ENCODE results near the gene PPP1R12A.

The PPP1R12A gene

GRCh38 chr12:79765157-79765556, 169.7 kb downstream of the PPP1R12A start:
- no peak for DNase-seq

DNA sequence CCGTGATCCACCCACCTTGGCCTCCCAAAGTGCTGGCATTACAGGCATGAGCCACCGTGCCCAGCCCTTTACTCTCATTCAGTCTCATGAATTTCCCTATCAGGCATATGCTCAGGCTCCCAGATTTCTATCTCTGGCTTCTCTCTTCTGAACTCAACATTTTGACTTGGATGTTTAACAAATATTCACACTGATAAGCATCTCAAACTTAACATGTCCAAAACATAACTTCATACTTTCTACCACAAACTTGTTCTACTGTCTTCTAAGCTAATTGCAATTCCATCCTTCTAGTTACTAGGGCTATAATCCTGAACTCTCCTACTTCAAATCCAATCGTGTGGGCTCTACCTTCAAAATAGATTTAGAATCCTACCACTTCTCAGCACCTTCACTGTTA, 170.3 kb downstream of the PPP1R12A start:
- DNase-seq = no peak

DNA sequence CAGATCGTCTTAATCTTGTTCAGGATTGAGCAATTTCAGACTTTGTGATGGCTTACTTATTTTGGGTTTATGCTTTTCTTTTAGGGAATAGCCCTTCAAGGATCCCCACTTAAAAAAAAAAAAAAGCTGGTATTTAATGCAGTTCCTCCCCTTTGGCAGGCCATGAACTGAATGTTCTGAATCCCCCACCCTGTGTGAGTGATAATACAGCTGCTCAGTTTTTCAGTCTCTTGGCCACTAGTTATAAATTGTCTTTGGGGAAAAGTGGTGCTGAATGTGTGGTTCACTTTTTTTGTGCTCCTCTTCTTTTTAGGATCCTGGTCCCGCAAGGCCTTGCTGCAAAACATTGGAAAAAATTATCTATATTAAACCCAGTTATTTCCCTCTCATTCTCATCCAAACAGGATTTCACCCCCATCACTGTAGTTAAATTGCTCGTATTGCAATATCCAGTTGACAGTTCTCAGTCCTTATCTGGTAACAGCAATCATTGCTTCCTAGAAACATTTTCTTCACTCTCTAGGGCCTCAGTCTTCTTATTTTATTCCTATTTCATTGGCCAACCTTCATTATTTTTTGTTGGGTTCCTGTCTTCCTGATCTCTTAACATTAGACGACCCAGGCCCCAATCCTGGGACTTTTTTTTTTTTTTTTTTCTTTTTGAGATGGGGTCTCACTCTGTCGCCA, 171.0 kb downstream of the PPP1R12A start:
- no peak for DNase-seq

GRCh38 chr12:79761341-79761740, 173.6 kb downstream of the PPP1R12A start:
- no peak for DNase-seq

DNA sequence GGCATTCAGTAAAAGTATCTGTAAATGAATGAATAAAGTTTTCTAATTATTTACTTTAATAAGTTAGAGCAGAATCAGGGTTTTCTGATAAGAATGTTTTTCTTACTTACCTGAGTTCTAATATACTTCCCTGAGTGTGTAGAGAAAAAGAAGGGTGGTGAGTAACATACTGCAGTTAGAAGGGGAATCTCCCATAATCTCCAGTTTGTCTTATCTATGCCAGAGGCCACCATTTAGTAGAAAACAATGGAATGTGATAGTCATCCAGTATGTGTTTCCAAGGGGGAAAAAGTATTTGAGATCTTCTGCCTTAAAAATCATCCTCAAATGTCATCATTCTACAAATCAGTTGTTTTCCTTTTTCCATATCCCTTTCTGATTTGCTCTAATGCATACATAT, 187.6 kb downstream of the PPP1R12A start:
- no peak for DNase-seq

- peak; percentile 44 to 66 for DNase-seq
These were observed 196.8 kb downstream of the PPP1R12A start for GRCh38 chr12:79737875-79738718.

DNA sequence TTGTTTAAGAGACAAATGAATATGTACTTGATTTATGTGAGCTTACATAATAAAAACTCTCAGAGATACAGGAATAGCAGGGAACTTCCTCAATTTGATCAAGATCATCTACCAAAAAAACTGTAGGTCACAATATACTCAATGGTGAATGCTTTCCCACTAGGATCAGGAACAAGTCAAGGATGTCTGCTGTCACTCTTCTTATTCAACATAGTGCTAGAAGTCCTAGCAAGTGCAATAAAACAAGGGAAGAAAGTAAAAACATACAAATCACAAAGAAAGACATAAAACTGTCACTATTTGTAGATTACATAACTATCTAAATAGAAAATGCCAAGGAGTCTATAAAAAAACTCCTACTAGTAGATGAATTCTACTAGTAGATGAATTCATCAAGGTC, 202.3 kb downstream of the PPP1R12A start:
- no peak for DNase-seq

DNA sequence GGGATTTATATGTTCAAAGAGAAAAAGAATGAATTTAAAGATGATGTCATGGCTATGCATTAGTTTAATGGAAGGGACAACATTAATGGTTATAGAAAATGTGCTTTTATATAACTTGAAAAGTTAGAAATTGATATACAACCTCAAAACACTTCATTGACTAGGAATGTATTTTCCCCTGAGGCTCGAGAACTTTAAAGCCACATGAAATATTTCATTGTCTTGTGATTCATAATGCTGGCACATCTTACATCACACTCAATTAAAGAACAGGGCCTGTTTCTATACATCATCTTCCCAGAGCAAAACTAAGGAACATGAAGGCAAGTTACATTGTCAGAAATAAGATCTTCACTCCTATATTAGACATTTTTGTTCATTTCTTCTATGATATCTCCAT, 208.9 kb downstream of the PPP1R12A start:
- no peak for DNase-seq

Data from NCI-H187 (cell line).